Measurements from ENCODE around the gene SYNGR2. TPM values are rescaled to one million over a fixed set of nuclear protein-coding genes. Genes with fewer than 3 reads are reported as not detected.

The SYNGR2 gene
- total and polyA plus RNA-seq, 9 of the 15 experiments (the other 6 are each of a cell fraction or from before 2014, with no cell fraction given) = 1.4 to 173 (median 87.8) TPM

- TF ChIP-seq REST (IDR thresholded peaks at IDR 0.05; ENCODE audit: borderline replicate concordance) (no peak), REST (CRISPR knock-in tag; IDR thresholded peaks at IDR 0.05; ENCODE audit: low read depth) (no peak), PHB2 (IDR thresholded peaks at IDR 0.05; ENCODE audit: low read depth) (no peak), NR3C1 (CRISPR knock-in tag; IDR thresholded peaks at IDR 0.05) (no peak), PTBP1 (IDR thresholded peaks at IDR 0.05; ENCODE audit: low read depth, low read length) (no peak), FIP1L1 (IDR thresholded peaks at IDR 0.05; ENCODE audit: low read depth, low read length, poor library complexity, severe bottlenecking) (no peak), ZNF583 (CRISPR knock-in tag; IDR thresholded peaks at IDR 0.05) (no peak; the same call in 1 of the 2 replicates), ZNF174 (CRISPR knock-in tag; IDR thresholded peaks at IDR 0.05) (no peak), TFAM (CRISPR knock-in tag; conservative IDR thresholded peaks at IDR 0.05) (no peak), ASH1L (IDR thresholded peaks at IDR 0.05; ENCODE audit: borderline replicate concordance, low read depth, partially characterized antibody) (no peak), ZBTB17 (CRISPR knock-in tag; IDR thresholded peaks at IDR 0.05) (no peak; the same call in 1 of the 2 replicates), SAFB2 (IDR thresholded peaks at IDR 0.05; ENCODE audit: borderline replicate concordance, low read depth, low read length, severe bottlenecking) (no peak), ZNF184 (CRISPR knock-in tag; IDR thresholded peaks at IDR 0.05) (no peak), MLX (CRISPR knock-in tag; conservative IDR thresholded peaks at IDR 0.05) (no peak), RBM34 (IDR thresholded peaks at IDR 0.05; ENCODE audit: borderline replicate concordance, insufficient read depth, low read length) (no peak), MCM2 (IDR thresholded peaks at IDR 0.05; ENCODE audit: low read depth) (no peak), PRPF4 (IDR thresholded peaks at IDR 0.05; ENCODE audit: insufficient read depth, low read depth, low read length, poor library complexity, severe bottlenecking) (no peak), ZNF589 (CRISPR knock-in tag; IDR thresholded peaks at IDR 0.05; ENCODE audit: low read depth) (no peak), ZNF444 (CRISPR knock-in tag; IDR thresholded peaks at IDR 0.05) (no peak)
Measured at GRCh38 chr17:78130437-78131101, 37.8 kb upstream of the SYNGR2 start, which contains the start of gene TMC8 (continued).

Measured in K562 (cell line).